Esophagus muscularis mucosa (tissue), 4 donors: ENCODE data around the gene PIGT. TPM values are rescaled to one million over a fixed set of nuclear protein-coding genes. Genes with fewer than 3 reads are reported as not detected.

Experiments used
- DNase-seq: peaks from one replicate; pipeline ENCODE4 v3.0.0-alpha.2; 2017; ENCODE audit errors: extremely low spot score
- H3K27ac ChIP-seq, 4 donors: fragments of 200-600 bp; sonication (generic); replicated peaks in 1 of 4; 1 replicate in 3 of 4; 2 replicates in 1 of 4; pipeline ENCODE4 v1.5.1; 2016 to 2019; ENCODE audit warnings: mild to moderate bottlenecking in 1 of 4
- H3K27me3 ChIP-seq, 4 donors: fragments of 200-600 bp; sonication (generic); one replicate each; pipeline versions ENCODE4 v1.5.1 to v1.6.0; 2016 to 2019
- H3K36me3 ChIP-seq, 4 donors: fragments of 200-600 bp; sonication (generic); one replicate each; pipeline ENCODE4 v1.5.1; 2016 to 2019
- H3K4me1 ChIP-seq, 4 donors: fragments of 200-600 bp; sonication (generic); one replicate each; pipeline ENCODE4 v1.5.1; 2016 to 2019
- H3K4me3 ChIP-seq, 4 donors: fragments of 200-600 bp; sonication (generic); 1 replicate in 2 of 4; 2 replicates in 2 of 4; pipeline ENCODE4 v1.5.1; 2016 to 2019; ENCODE audit warnings: mild to moderate bottlenecking in 4 of 4, moderate library complexity in 1 of 4
- H3K9me3 ChIP-seq, 4 donors: fragments of 200-600 bp; sonication (generic); 1 replicate in 3 of 4; 2 replicates in 1 of 4; pipeline ENCODE4 v1.5.1; 2016 to 2019
- EP300 ChIP-seq: sonication (generic); formaldehyde crosslinking; IDR thresholded peaks from one replicate; pipeline ENCODE4 v1.6.1; 2017; ENCODE audit warnings: antibody characterized with exemption
- POLR2A ChIP-seq: fragments of 450-650 bp; IDR thresholded peaks from one replicate; pipeline ENCODE4 v1.6.1; 2017; ENCODE audit warnings: antibody characterized with exemption, moderate library complexity, mild to moderate bottlenecking, low read depth
- POLR2AphosphoS5 ChIP-seq, 2 donors: sonication (generic); formaldehyde crosslinking; IDR thresholded peaks; one replicate each; pipeline ENCODE4 v1.6.1; 2017; ENCODE audit warnings: antibody characterized with exemption in 2 of 2
- WGBS: methylation state at CpG from one replicate; pipeline ENCODE4 v1.1.5; 2018; 5-methylcytosine and 5-hydroxymethylcytosine counted together
- intact Hi-C: fragments of 100-400 bp; cut with DNase I; formaldehyde crosslinking; loops from one replicate; pipeline ENCODE4 v1.15.1; 2023
- total RNA-seq, 4 donors: library from RNA; depleted of rRNA; stranded (reverse); fragments of >200 nt; gene quantifications; one replicate each; pipeline versions ENCODE4 v1.1.0 to v1.2.1, GENCODE V29; 2016
- TF ChIP-seq, protein P1 (sequence below), 3 experiments: fragments of 200-600 bp in 2 of 3; fragments of 450-650 bp in 1 of 3; sonication (generic) in 2 of 3; IDR thresholded peaks; one replicate each; pipeline ENCODE4 v1.5.1; 2017 to 2019; ENCODE audit warnings: antibody characterized with exemption in 3 of 3, mild to moderate bottlenecking in 2 of 3, moderate library complexity in 1 of 3

Gene PIGT
- total RNA-seq, 4 donors from 2014 or later, result 64.4 to 90.9 (median 80.4) TPM

DNA sequence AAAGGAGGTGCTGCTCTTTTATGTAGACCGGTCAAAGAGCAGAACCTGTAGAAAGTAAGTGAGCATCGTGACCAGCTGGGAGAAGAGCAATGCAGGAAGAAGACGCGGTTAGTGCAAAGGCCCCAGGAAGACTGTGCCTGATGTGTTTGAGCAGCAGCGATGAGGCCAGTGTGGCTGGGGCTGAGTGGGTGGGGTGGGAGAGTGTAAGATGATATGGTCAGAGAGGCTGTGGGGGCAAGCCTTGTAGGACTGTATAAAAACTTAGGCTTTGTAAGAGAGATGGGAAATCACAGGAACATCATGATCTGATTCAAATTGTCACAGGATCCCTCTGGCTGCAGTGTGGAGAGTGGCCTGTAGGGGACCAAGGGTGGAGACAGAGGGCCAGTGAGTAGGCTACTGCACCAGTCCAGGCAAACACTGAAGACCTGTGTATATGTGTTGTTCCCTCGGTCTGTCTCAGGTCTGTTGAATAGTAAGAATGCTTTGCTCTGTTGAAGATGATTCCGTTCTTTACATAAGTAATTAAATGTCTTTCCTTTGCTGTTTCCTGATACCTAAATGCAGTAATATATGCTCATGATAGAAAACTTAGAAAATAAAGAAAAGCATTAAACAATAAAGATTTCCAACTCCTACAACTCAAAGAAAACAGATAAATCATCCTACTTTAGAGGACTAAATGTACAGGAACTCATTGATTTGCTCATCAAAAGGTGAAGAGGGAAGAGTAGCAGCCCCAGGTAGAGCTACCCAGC lies 30.0 kb downstream of the PIGT start:
- Histone ChIP-seq H3K4me3 (no peak overlapping the region), H3K36me3 (no peaks in the 10 kb centered on the region), H3K27me3 (no peaks in the 10 kb centered on the region), H3K4me1 (peaks cover 0 to 25% (median 16%) of the 10 kb centered on the region in 4 donors), H3K9me3 (no peaks in the 10 kb centered on the region), H3K27ac (no peak overlapping the region)
- intact Hi-C loops, result no loop called here
- WGBS, result 73% methylated on average over 7 of the region's 7 CpGs
- no peak for DNase-seq
- TF ChIP-seq EP300, result no peak
- TF ChIP-seq, protein P1, sequence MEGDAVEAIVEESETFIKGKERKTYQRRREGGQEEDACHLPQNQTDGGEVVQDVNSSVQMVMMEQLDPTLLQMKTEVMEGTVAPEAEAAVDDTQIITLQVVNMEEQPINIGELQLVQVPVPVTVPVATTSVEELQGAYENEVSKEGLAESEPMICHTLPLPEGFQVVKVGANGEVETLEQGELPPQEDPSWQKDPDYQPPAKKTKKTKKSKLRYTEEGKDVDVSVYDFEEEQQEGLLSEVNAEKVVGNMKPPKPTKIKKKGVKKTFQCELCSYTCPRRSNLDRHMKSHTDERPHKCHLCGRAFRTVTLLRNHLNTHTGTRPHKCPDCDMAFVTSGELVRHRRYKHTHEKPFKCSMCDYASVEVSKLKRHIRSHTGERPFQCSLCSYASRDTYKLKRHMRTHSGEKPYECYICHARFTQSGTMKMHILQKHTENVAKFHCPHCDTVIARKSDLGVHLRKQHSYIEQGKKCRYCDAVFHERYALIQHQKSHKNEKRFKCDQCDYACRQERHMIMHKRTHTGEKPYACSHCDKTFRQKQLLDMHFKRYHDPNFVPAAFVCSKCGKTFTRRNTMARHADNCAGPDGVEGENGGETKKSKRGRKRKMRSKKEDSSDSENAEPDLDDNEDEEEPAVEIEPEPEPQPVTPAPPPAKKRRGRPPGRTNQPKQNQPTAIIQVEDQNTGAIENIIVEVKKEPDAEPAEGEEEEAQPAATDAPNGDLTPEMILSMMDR (IDR thresholded peaks at IDR 0.05), result peak in 1 of 3 experiments; percentile 28

DNA sequence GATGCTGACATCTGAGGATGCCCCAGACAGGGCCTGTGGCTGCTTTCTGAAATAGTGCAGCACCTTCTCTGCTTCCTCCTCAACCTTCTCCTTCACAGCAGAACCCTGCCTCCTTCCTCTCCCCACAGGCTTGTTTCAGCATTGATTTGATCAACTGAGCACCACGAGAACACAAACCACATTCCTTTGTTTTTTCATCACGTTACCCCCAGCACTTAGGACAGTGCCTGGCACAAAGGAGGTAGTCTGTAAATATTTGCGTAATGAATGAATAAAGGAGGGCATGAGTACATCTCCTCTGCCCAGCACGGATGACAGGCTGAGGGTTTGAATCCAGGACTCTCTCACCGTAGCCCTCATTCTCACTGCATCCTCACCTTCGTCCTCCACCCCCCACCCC lies 32.3 kb downstream of the PIGT start:
- intact Hi-C loops, result no loop called here
- Histone ChIP-seq H3K4me1 (peaks cover 0 to 25% (median 16%) of the 10 kb centered on the region in 4 donors), H3K27me3 (no peaks in the 10 kb centered on the region), H3K36me3 (no peaks in the 10 kb centered on the region), H3K27ac (peak overlapping the region in 1 of 4 donors; percentile 60), H3K9me3 (no peaks in the 10 kb centered on the region), H3K4me3 (no peak overlapping the region)
- WGBS, result 68% methylated on average over 6 of the region's 6 CpGs
- TF ChIP-seq, protein P1 (IDR thresholded peaks at IDR 0.05), result no peak
- DNase-seq, result no peak

DNA sequence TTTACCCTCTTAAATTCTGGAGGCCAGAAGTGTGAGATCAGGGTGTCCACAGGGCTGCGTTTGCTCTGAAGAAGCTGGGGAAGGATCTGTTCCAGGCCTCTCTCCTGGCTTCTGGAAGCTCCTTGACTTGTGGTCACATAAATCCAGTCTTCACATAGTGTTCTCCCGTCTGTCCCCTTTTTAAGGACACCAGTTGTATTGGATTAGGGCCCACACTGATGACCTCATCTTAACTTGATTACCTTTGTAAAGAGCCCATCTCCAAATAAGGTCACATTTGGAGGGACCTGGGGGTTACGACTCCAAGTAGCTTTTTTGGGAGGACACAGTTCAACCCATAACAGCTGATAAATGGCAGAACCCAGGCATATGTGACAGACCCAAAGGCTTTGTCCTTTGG lies 33.6 kb downstream of the PIGT start:
- DNase-seq, result no peak
- Histone ChIP-seq H3K27ac (peak overlapping the region in 3 of 4 donors; percentile 12 to 60 (median 41)), H3K4me3 (no peak overlapping the region)

DNA sequence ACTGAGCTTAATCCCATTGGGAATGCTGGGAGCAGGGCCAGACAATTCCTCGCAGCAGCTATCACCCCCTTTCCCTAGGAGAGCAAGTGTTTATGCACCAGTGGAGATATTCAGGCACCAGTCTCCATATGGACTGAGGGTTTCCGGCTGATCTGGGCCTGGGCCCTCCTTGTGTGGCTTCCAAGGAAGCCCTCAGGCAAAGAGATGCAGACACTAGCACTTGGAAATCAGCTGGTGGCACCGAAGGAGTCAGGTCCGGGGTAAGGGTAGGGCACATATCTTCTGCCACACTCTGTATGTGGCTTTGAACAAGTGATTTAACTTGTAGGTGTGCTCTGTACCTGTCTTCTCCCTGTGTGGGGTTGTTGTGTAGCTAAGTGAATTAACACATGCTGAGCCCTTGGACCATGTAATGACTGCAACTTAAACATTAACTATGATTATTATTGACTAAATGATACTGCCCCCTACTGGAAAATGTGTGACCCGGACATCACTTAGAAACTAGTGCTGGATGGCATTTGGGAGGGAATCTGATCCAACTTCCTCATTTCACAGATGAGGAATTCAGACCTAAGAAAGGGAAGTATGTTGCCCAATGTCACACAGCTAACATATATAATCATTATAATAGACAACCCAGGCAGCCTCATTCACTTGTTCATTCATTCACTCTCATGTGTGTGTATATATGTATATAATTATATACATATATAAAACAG lies 34.3 kb downstream of the PIGT start:
- no peak for TF ChIP-seq POLR2A
- TF ChIP-seq, protein P1 (IDR thresholded peaks at IDR 0.05), result peak; percentile 33 to 61 (median 42)
- Histone ChIP-seq H3K27ac (peak overlapping the region in 3 of 4 donors; percentile 12 to 55 (median 41)), H3K27me3 (no peaks in the 10 kb centered on the region), H3K4me1 (peaks cover 0 to 25% (median 16%) of the 10 kb centered on the region in 4 donors), H3K4me3 (no peak overlapping the region), H3K36me3 (no peaks in the 10 kb centered on the region), H3K9me3 (no peaks in the 10 kb centered on the region)
- DNase-seq, result no peak
- intact Hi-C loops, result no loop called here
- WGBS, result 71% methylated on average over 5 of the region's 5 CpGs

More for the DNA sequence above, 33.6 kb downstream of the PIGT start:
- intact Hi-C loops, result no loop called here
- Histone ChIP-seq H3K9me3 (no peaks in the 10 kb centered on the region), H3K27me3 (no peaks in the 10 kb centered on the region), H3K36me3 (no peaks in the 10 kb centered on the region), H3K4me1 (peaks cover 0 to 25% (median 16%) of the 10 kb centered on the region in 4 donors)
- WGBS, result 71% methylated on average over 3 of the region's 3 CpGs
- peak in 1 of 2 donors; percentile 56 for TF ChIP-seq POLR2AphosphoS5 (IDR thresholded peaks at IDR 0.05)
- TF ChIP-seq, protein P1 (IDR thresholded peaks at IDR 0.05), result no peak
- peak; percentile 27 for TF ChIP-seq EP300
